Measurements from ENCODE around the gene AWAT2.
"Not testable (repeated sequence)": the region's sequence is repeated elsewhere in the genome, so short reads cannot be mapped to it uniquely, and the experiment has no call there.

Gene AWAT2

DNA sequence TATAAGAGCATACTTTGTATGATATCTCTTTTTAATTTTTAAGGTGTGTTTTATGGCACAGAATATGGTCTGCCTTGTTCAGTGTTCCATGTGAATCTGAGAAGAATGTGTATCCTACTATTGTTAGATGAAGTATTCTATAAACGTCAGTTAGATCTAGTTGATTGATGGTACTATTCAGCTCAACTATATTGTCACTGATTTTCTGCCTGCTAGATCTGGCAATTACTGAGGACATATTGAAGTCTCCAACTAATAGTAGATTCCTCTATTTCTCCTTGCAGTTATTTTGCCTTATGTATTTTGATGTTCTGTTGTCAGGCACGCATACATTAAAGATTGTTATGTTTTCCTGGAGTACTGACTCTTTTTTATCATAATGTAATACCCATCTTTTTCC is 39.8 kb downstream of the AWAT2 start:
- no peak for TF ChIP-seq SPI1 (IDR thresholded peaks at IDR 0.05; ENCODE audit: low read depth, low read length)
- no peak for TF ChIP-seq POLR2A (IDR thresholded peaks at IDR 0.05; ENCODE audit: low read depth, low read length)
- TF ChIP-seq PAX5 (IDR thresholded peaks at IDR 0.05; ENCODE audit: insufficient read depth, low read length, severe bottlenecking) = no peak
- no peak for TF ChIP-seq TAF1 (IDR thresholded peaks at IDR 0.05; ENCODE audit: low read depth, low read length)
- no peak for TF ChIP-seq POU2F2 (IDR thresholded peaks at IDR 0.05; ENCODE audit: low read depth, low read length)
- no peak for TF ChIP-seq POLR2AphosphoS5 (IDR thresholded peaks at IDR 0.05; ENCODE audit: low read depth, low read length)
- FAIRE-seq = no peak
- DNase-seq (ENCODE audit: insufficient read length, low spot score) = no peak

DNA sequence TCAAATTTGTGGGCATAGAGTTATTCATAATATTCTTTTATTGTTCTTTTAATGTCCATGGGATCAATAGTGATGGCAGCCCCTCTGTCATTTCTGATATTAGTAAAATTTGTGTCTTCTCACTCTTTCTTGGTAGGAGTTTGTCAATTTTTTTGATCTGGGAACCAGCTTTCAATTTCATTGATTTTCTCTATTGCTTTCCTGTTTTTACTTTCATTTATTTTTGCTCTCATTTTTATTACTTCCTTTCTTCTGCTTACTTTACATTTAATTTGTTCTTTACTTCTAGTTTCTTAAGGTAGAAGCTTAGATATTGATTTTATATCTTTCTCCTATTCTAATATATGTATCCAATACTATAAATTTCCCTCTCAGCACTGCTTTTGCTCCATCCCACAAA is 40.7 kb downstream of the AWAT2 start:
- no peak for TF ChIP-seq POLR2A (IDR thresholded peaks at IDR 0.05; ENCODE audit: low read depth, low read length)
- no peak for TF ChIP-seq POU2F2 (IDR thresholded peaks at IDR 0.05; ENCODE audit: low read depth, low read length)
- TF ChIP-seq PAX5 (IDR thresholded peaks at IDR 0.05; ENCODE audit: insufficient read depth, low read length, severe bottlenecking) = no peak
- no peak for TF ChIP-seq TAF1 (IDR thresholded peaks at IDR 0.05; ENCODE audit: low read depth, low read length)
- TF ChIP-seq POLR2AphosphoS5 (IDR thresholded peaks at IDR 0.05; ENCODE audit: low read depth, low read length) = no peak
- TF ChIP-seq SPI1 (IDR thresholded peaks at IDR 0.05; ENCODE audit: low read depth, low read length) = no peak
- FAIRE-seq (no peak), DNase-seq (ENCODE audit: insufficient read length, low spot score) (no peak)

- DNase-seq (ENCODE audit: insufficient read length, low spot score) (no peak), FAIRE-seq (no peak)
- no peak for TF ChIP-seq POLR2A (IDR thresholded peaks at IDR 0.05; ENCODE audit: low read depth, low read length)
- no peak for TF ChIP-seq PAX5 (IDR thresholded peaks at IDR 0.05; ENCODE audit: insufficient read depth, low read length, severe bottlenecking)
- TF ChIP-seq POLR2AphosphoS5 (IDR thresholded peaks at IDR 0.05; ENCODE audit: low read depth, low read length) = no peak
Measured at GRCh38 chrX:70007946-70008345, 41.8 kb downstream of the AWAT2 start.

DNA sequence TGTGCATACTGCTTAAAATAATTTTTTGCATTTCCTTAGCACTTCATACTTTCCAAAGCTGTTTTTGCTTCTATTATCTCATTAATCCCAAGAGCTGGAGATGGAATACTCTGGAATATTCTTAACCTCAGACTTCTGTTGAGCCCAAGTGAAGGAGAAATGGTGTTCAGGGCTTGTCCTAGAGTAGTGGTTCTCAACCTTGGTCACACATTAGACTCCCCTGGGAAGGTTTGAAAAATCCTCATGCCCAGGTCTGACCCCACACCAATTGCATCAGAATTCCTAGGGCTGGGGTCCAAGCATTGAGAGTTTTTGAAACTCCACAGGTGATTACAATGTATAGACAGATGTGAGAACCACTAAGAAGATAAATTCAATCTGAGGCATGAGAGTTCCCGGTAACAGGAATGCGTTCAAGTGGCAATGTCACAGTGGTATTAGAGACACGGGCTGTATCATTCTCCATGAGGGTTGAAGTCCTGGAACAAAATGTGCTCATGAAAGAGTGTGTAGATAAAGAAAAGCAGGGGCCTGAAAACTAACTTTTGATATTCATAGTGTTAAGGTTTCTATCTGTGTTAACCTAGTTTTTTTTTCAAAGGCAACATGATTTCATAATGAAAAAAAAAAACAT is 47.9 kb downstream of the AWAT2 start:
- TF ChIP-seq POLR2A (IDR thresholded peaks at IDR 0.05; ENCODE audit: low read depth, low read length) (no peak), POLR2AphosphoS5 (IDR thresholded peaks at IDR 0.05; ENCODE audit: low read depth, low read length) (no peak), POU2F2 (IDR thresholded peaks at IDR 0.05; ENCODE audit: low read depth, low read length) (no peak), PAX5 (IDR thresholded peaks at IDR 0.05; ENCODE audit: insufficient read depth, low read length, severe bottlenecking) (no peak), TAF1 (IDR thresholded peaks at IDR 0.05; ENCODE audit: low read depth, low read length) (no peak), SPI1 (IDR thresholded peaks at IDR 0.05; ENCODE audit: low read depth, low read length) (no peak)
- no peak for FAIRE-seq
- DNase-seq (ENCODE audit: insufficient read length, low spot score) = no peak

GRCh38 chrX:70001269-70001668 is 48.5 kb downstream of the AWAT2 start:
- TF ChIP-seq POU2F2 (IDR thresholded peaks at IDR 0.05; ENCODE audit: low read depth, low read length) (no peak), PAX5 (IDR thresholded peaks at IDR 0.05; ENCODE audit: insufficient read depth, low read length, severe bottlenecking) (no peak), TAF1 (IDR thresholded peaks at IDR 0.05; ENCODE audit: low read depth, low read length) (no peak), POLR2A (IDR thresholded peaks at IDR 0.05; ENCODE audit: low read depth, low read length) (no peak), SPI1 (IDR thresholded peaks at IDR 0.05; ENCODE audit: low read depth, low read length) (no peak), POLR2AphosphoS5 (IDR thresholded peaks at IDR 0.05; ENCODE audit: low read depth, low read length) (no peak)
- FAIRE-seq = no peak
- DNase-seq (ENCODE audit: insufficient read length, low spot score) = no peak

GRCh38 chrX:69998299-69998698 is 51.4 kb downstream of the AWAT2 start:
- FAIRE-seq; DNase-seq (ENCODE audit: insufficient read length, low spot score): not testable (repeated sequence)

DNA sequence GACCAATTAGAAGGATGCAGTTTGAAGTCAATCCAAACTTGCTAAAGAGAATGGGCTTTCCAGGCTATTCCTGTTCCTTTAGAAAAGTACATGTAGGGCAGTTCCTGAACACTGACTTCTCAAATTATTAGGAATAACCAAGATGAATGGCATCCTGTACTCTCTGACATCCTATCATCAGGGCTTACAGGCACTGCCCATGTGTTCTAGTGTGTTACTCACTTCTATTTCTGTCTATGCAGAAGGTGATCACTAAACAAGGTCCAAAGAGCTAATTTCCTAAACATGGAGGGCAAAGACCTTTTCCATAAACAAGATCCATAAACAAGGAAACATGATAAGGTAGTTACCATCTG is 53.6 kb downstream of the AWAT2 start:
- FAIRE-seq (no peak), DNase-seq (ENCODE audit: insufficient read length, low spot score) (no peak)
- TF ChIP-seq SPI1 (IDR thresholded peaks at IDR 0.05; ENCODE audit: low read depth, low read length) (no peak), PAX5 (IDR thresholded peaks at IDR 0.05; ENCODE audit: insufficient read depth, low read length, severe bottlenecking) (no peak), POU2F2 (IDR thresholded peaks at IDR 0.05; ENCODE audit: low read depth, low read length) (no peak), POLR2A (IDR thresholded peaks at IDR 0.05; ENCODE audit: low read depth, low read length) (no peak), TAF1 (IDR thresholded peaks at IDR 0.05; ENCODE audit: low read depth, low read length) (no peak), POLR2AphosphoS5 (IDR thresholded peaks at IDR 0.05; ENCODE audit: low read depth, low read length) (no peak)

- TF ChIP-seq POU2F2 (IDR thresholded peaks at IDR 0.05; ENCODE audit: low read depth, low read length) (no peak), TAF1 (IDR thresholded peaks at IDR 0.05; ENCODE audit: low read depth, low read length) (no peak), PAX5 (IDR thresholded peaks at IDR 0.05; ENCODE audit: insufficient read depth, low read length, severe bottlenecking) (no peak), SPI1 (IDR thresholded peaks at IDR 0.05; ENCODE audit: low read depth, low read length) (no peak), POLR2A (IDR thresholded peaks at IDR 0.05; ENCODE audit: low read depth, low read length) (no peak), POLR2AphosphoS5 (IDR thresholded peaks at IDR 0.05; ENCODE audit: low read depth, low read length) (no peak)
- DNase-seq (ENCODE audit: insufficient read length, low spot score) (no peak), FAIRE-seq (no peak)
Measured at GRCh38 chrX:69995362-69996112, 54.2 kb downstream of the AWAT2 start.

DNA sequence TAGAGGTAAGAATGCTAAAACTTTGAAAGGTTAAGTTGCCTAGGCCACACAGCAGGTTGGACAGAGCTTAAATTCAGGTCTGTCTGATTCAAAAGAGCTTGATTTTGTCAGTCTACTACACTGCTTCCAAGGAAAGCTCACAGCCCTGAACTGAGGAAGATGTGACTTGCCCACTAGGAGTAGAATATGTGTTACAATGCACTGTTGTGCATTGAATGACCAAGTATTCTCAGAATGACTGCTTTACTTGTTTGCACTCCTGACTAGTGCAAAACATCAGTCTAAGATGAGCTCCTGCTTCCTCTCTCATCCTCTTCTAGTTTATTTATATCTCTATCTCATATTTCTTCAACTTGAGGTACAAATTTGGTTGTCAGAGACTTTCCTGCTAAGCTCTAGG is 56.2 kb downstream of the AWAT2 start:
- TF ChIP-seq POLR2AphosphoS5 (IDR thresholded peaks at IDR 0.05; ENCODE audit: low read depth, low read length) = no peak
- TF ChIP-seq SPI1 (IDR thresholded peaks at IDR 0.05; ENCODE audit: low read depth, low read length) = no peak
- TF ChIP-seq POU2F2 (IDR thresholded peaks at IDR 0.05; ENCODE audit: low read depth, low read length) = no peak
- no peak for TF ChIP-seq POLR2A (IDR thresholded peaks at IDR 0.05; ENCODE audit: low read depth, low read length)
- no peak for TF ChIP-seq TAF1 (IDR thresholded peaks at IDR 0.05; ENCODE audit: low read depth, low read length)
- TF ChIP-seq PAX5 (IDR thresholded peaks at IDR 0.05; ENCODE audit: insufficient read depth, low read length, severe bottlenecking) = no peak
- DNase-seq (ENCODE audit: insufficient read length, low spot score) = no peak
- no peak for FAIRE-seq

- TF ChIP-seq PAX5 (IDR thresholded peaks at IDR 0.05; ENCODE audit: insufficient read depth, low read length, severe bottlenecking) (no peak), POLR2AphosphoS5 (IDR thresholded peaks at IDR 0.05; ENCODE audit: low read depth, low read length) (no peak), TAF1 (IDR thresholded peaks at IDR 0.05; ENCODE audit: low read depth, low read length) (no peak), POLR2A (IDR thresholded peaks at IDR 0.05; ENCODE audit: low read depth, low read length) (no peak), SPI1 (IDR thresholded peaks at IDR 0.05; ENCODE audit: low read depth, low read length) (no peak), POU2F2 (IDR thresholded peaks at IDR 0.05; ENCODE audit: low read depth, low read length) (no peak)
- FAIRE-seq (no peak), DNase-seq (ENCODE audit: insufficient read length, low spot score) (no peak)
Measured at GRCh38 chrX:69991685-69992084, 58.1 kb downstream of the AWAT2 start.
